ENCODE results near the gene CLEC4G. TPM values are rescaled to one million over a fixed set of nuclear protein-coding genes. Genes with fewer than 3 reads are reported as not detected.

Gene CLEC4G
- polyA plus RNA-seq, 1 donor (not counting 4 experiments of a cell fraction or from before 2014, with no cell fraction given) = not detected

DNA sequence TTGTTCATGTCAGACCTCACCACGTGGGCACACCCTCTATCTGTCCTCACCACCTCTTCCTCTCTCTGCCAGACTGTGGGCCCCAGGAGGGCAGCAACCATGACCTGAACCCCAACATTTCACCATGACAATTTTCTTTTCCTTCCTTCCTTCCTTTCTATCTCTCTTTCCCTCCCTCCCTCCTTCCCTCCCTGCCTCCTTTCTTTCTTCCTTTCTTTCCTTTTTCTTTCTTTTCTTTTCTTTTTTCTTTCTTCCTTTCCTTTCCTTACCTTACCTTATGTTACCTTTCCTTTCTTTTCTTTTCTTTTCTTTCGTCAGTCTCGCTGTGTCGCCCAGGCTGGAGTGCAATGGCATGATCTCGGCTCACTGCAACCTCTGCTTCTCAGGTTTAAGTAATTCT is 21.3 kb downstream of the CLEC4G start:
- no peak overlapping the region for H3K4me3 ChIP-seq (ENCODE audit: control insufficient read depth in 2 of 3, extremely low read depth in 1 of 3, insufficient read depth in 2 of 3, low read depth in 1 of 3, low read length in 3 of 3)
- no peaks in the 10 kb centered on the region for H3K36me3 ChIP-seq (ENCODE audit: control insufficient read depth in 2 of 2, extremely low read depth in 1 of 2, insufficient read depth in 2 of 2, low read length in 2 of 2)
- dilution Hi-C loops (cut with MboI; ENCODE audit: extremely low pct_ligation_motif_present, low sequenced_read_pairs) = no loop called here
- H3K27ac ChIP-seq (ENCODE audit: control insufficient read depth, insufficient read depth, low read length) = no peak overlapping the region
- FAIRE-seq = no peak
- no peak overlapping the region for H2AFZ ChIP-seq (ENCODE audit: control insufficient read depth, low read length)
- H4K20me1 ChIP-seq (ENCODE audit: control insufficient read depth, extremely low read depth, insufficient read depth, low read length) = no peaks in the 10 kb centered on the region
- TF ChIP-seq CTCF (optimal IDR thresholded peaks at IDR 0.05 in 1 of 3, IDR thresholded peaks at IDR 0.05 in 1 of 3, conservative IDR thresholded peaks at IDR 0.05 in 1 of 3; ENCODE audit: extremely low read depth in 1 of 3, insufficient read depth in 2 of 3, low read length in 3 of 3) = no peak
- TF ChIP-seq EZH2 (IDR thresholded peaks at IDR 0.05; ENCODE audit: low read length) = no peak
- no peak overlapping the region for H3K4me2 ChIP-seq (ENCODE audit: control insufficient read depth, extremely low read depth, insufficient read depth, low read depth, low read length)
- H3K4me1 ChIP-seq (ENCODE audit: control insufficient read depth, extremely low read depth, insufficient read depth, low read length) = no peaks in the 10 kb centered on the region
- no peak for DNase-seq (ENCODE audit: low read depth, low spot score)
- no peak overlapping the region for H3K9ac ChIP-seq (ENCODE audit: control insufficient read depth, extremely low read depth, insufficient read depth, low read length)
- H3K79me2 ChIP-seq (ENCODE audit: control insufficient read depth, insufficient read depth, low read length) = no peaks in the 10 kb centered on the region
- H3K27me3 ChIP-seq (ENCODE audit: control insufficient read depth, extremely low read depth, insufficient read depth, low read length) = no peaks in the 10 kb centered on the region
- no peaks in the 10 kb centered on the region for H3K9me3 ChIP-seq (ENCODE audit: control insufficient read depth, low read depth, low read length)
- H3K9me1 ChIP-seq (ENCODE audit: control insufficient read depth, extremely low read depth, insufficient read depth, low read length) = no peaks in the 10 kb centered on the region

GRCh38 chr19:7709932-7710460 is 21.9 kb downstream of the CLEC4G start:
- no peak for FAIRE-seq
- dilution Hi-C loops (cut with MboI; ENCODE audit: extremely low pct_ligation_motif_present, low sequenced_read_pairs) = no loop called here

More at GRCh38 chr19:7709932-7710460, 21.9 kb downstream of the CLEC4G start:
- Histone ChIP-seq H3K4me1 (ENCODE audit: control insufficient read depth, extremely low read depth, insufficient read depth, low read length) (no peaks in the 10 kb centered on the region), H3K9ac (ENCODE audit: control insufficient read depth, extremely low read depth, insufficient read depth, low read length) (no peak overlapping the region), H2AFZ (ENCODE audit: control insufficient read depth, low read length) (no peak overlapping the region), H3K4me3 (ENCODE audit: control insufficient read depth in 2 of 3, extremely low read depth in 1 of 3, insufficient read depth in 2 of 3, low read depth in 1 of 3, low read length in 3 of 3) (no peak overlapping the region), H3K9me1 (ENCODE audit: control insufficient read depth, extremely low read depth, insufficient read depth, low read length) (no peaks in the 10 kb centered on the region), H3K9me3 (ENCODE audit: control insufficient read depth, low read depth, low read length) (no peaks in the 10 kb centered on the region), H3K36me3 (ENCODE audit: control insufficient read depth in 2 of 2, extremely low read depth in 1 of 2, insufficient read depth in 2 of 2, low read length in 2 of 2) (no peaks in the 10 kb centered on the region), H3K27ac (ENCODE audit: control insufficient read depth, insufficient read depth, low read length) (no peak overlapping the region), H3K27me3 (ENCODE audit: control insufficient read depth, extremely low read depth, insufficient read depth, low read length) (no peaks in the 10 kb centered on the region), H4K20me1 (ENCODE audit: control insufficient read depth, extremely low read depth, insufficient read depth, low read length) (no peaks in the 10 kb centered on the region), H3K4me2 (ENCODE audit: control insufficient read depth, extremely low read depth, insufficient read depth, low read depth, low read length) (no peak overlapping the region), H3K79me2 (ENCODE audit: control insufficient read depth, insufficient read depth, low read length) (no peaks in the 10 kb centered on the region)
- TF ChIP-seq CTCF (optimal IDR thresholded peaks at IDR 0.05 in 1 of 3, IDR thresholded peaks at IDR 0.05 in 1 of 3, conservative IDR thresholded peaks at IDR 0.05 in 1 of 3; ENCODE audit: extremely low read depth in 1 of 3, insufficient read depth in 2 of 3, low read length in 3 of 3) = no peak
- TF ChIP-seq EZH2 (IDR thresholded peaks at IDR 0.05; ENCODE audit: low read length) = no peak
- DNase-seq (ENCODE audit: low read depth, low spot score) = no peak

All from keratinocyte (primary cell).